Measurements from ENCODE around the gene FSHB.

The FSHB gene

GRCh38 chr11:30270671-30271070 is 39.9 kb downstream of the FSHB start:
- DNase-seq: no peak

GRCh38 chr11:30277176-30277575 is 46.4 kb downstream of the FSHB start:
- no peak for DNase-seq

- DNase-seq: no peak
Measured at GRCh38 chr11:30279796-30280195, 49.0 kb downstream of the FSHB start.

GRCh38 chr11:30281476-30282288 is 50.9 kb downstream of the FSHB start:
- DNase-seq: no peak

- no peak for DNase-seq
Measured at GRCh38 chr11:30282289-30282631, 51.4 kb downstream of the FSHB start.

Data from activated CD8-positive, alpha-beta memory T cell treated with anti-CD3 and anti-CD28 coated beads, Interleukin-2, amount 50 U/mL, for 4 hours (primary cell).